Islet precursor cell (in vitro differentiated cells): ENCODE results near the gene RASGRP2.

Experiments
- DNase-seq: peaks from one replicate; pipeline ENCODE4 v3.0.0-alpha.2; 2018

RASGRP2 gene

DNA sequence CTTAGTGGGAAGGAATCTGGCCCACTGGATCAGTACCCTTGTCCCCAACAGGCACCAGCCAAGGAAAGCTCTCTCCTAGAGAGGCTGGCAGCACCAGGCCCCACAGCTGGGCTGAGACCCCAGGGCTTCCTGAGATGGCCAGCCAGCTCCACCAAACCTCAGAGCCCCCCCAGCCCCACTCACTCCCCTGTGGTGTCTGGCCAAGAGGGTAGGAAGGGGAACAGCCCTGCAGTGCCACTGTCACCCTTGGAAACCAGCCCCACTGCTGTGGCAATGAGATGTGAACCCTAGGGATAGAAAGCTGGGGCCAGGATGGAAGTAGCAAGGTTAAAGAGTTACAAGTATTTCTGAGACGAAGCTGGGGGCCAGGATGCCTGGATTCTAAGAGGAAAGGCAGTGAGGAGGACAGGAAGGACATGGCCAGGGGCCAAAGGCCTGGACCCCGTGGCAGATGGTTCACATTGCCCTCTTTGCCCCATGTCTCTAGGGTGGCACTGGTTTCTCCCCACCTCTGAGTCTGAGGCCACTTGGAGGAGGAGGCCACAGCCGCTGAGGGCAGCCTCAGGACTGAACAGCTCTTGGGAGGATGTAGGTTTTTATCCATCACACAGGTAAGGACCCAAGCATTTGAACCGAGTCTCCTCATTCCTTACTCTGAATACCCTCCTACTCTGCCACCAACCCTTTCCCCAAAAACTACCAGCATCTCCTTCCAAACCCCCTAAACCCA, 49.8 kb downstream of the RASGRP2 start:
- DNase-seq: no peak

DNA sequence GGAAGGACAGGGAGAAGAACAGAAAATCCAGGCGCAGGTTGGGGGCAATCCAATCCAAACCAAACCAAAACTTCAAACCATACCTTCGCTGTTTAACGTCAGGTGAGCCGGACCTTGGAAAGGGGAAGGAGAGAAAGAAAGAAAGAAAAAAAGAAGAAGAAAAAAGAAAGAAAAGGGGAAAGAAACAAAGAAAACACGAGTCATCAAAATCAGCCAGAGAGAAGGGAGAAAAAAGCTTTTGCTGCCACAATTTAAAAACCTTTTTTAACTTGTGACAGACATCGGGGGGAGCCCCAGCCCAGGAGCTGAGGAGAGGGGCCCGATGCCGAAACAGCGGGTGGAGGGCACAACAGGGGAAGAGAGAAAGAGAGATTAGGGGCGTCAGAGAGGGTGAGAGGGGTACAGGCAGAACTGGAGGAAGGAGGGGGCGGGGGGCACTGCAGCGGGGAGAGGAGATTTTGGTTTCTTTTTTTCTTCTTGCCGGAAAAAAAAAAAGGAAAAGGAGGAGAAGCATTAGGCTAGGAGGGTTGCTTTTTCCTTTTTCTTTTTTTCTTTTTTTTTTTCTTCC, 51.1 kb downstream of the RASGRP2 start:
- no peak for DNase-seq

DNA sequence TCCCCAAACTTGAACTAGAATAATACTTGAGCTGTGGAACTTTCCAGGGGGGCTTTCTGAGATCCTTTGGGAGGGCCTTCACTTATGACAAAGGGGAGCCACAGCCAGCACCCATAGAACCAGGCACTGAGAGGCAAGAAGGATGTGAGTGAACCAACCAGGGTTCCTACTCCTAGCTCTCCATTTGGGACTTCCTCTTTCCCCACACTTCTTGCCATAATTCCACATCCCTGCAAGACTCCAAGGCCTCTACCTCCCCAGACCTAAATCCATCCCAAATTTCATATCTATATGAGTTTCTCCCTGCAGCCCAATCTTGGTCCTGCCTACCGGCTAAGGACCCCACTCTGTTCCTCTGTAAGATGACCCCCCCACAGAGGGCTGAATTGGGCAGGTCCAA, 52.4 kb downstream of the RASGRP2 start:
- DNase-seq: no peak

DNA sequence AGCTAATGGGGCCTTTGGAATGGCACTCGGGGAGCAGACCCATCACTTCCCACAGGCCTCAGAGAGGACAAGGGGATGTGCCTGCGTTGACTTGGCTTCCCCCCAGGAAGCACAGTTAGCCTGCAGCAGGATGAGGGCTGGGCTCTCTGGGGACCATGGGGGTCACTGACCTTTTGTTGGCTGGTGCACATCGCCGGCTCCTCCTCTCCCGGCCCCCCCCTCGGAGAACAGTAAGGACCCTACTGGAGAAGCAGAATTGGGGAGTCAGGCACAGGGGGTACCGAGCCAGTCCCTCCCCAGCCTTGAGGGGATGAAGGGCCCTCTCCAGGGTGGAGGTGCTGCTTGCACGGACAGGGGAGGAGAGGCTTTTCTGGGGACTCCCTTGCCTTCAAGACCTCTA, 53.7 kb downstream of the RASGRP2 start:
- no peak for DNase-seq

DNA sequence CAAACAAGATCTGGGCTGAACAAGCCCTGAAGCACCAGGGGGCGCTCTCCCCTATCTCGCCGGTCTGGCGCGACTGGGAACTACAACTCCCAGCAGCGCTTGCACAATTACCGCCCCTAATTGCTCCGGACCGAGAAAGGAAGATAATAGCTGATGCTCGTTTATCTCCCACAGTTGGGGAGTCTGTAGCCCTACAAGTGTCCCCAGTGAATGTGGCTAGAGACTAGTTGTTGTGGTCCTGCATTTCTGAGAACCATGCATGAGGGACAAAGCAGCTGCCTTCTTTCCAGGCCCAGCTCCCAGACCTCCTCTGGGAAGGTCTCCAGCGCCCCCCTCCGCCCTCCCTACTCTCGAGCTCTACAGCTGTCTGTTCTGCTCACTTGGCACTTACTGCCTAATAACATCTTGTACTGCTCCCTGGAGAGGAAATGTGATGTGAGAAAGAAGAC, 55.4 kb downstream of the RASGRP2 start:
- DNase-seq: peak; percentile 95

DNA sequence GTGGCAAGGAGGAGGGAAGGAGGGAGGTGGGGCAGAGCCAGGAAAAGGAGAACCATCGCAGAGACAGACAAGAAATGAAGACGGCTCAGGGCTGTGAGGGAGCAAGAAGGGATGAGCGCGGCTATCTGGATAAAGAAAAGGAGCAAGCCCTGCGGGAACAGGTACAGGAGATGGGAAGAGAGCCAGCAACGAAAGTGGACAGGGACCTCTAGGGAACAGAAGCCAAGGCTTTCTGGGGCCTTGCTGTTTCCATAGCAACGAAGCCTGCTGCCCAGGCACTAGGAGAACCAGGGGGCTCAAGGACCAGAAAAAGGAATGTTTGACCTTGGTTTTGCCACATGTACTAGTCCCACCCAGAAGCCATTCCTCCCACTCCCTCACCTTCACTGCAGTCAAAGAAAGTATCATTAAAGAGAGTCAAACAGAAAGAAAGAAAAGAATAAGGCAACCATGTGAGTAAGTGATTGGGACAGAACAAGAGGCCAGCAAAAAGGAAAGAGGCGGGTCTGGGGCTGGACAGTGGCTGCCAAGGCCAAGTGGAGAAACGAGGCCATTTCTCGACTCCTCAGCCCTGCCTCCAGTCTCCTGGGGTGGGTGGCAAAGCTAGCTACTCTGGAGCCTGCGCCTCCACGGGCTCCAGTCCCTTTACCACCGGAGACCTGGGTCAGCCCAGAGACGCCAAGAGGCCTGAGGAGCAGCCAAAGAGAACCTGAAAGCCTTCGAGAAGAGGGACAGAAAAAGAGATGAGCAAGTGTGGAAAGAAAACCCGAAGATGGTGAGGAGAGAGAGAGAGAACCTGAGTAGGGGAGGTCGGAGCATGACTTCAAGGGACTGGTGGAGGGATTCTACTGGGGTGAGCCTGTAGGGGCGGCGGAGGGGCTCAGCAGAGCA, 56.1 kb downstream of the RASGRP2 start:
- DNase-seq: no peak

DNA sequence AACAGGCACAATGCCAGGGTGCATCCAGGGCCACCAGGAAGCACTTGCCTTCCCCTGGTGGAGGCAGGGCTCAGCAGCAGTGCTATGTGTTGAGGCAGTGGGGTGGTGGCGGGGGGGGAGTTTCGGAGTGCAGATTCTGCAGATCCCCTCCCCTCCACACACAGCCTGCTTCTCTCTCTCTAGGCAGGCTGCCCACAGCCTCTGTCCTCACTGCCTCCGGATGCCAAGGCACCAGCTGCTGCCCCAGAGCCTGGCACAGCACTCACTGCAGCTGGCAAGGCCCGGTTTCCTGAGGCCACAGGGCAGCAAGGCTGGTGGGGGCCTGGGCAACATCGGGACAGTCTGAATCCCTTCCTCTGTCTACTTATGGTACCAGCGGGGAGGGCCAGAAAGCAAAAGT, 56.7 kb downstream of the RASGRP2 start:
- no peak for DNase-seq

DNA sequence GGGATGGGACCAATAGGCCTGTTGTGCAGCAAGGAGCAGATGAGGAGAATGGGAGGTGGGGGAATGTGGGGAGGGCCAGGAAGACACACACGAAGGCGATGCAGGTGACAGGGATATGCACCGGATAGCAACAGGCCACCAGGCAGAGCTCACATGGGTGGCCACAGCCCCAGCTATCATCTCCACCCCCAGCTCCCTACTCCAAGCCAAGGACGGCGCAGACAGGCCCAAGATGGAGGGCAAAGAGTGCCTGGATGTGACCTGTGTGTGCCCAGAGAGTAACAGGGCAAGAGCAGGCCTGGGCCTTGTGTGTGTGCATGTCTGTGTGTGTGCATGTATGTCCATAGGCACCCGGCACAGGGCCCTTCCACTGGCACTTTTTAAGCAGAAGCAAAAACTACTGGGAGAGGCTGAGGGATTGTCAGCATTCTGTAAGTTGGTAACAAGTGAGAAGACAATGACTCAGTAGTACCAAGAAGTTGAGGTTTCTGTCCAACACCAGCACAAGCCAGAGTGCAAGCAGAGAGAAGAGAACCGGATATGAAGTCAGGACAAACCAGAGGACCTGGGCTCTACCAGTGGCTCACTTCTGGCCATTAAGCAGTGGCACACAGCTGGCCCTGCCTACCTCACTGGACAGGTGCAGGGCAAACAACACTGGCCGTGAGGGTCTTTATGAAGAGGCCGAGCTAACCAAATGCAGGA, 57.3 kb downstream of the RASGRP2 start:
- DNase-seq: no peak

DNA sequence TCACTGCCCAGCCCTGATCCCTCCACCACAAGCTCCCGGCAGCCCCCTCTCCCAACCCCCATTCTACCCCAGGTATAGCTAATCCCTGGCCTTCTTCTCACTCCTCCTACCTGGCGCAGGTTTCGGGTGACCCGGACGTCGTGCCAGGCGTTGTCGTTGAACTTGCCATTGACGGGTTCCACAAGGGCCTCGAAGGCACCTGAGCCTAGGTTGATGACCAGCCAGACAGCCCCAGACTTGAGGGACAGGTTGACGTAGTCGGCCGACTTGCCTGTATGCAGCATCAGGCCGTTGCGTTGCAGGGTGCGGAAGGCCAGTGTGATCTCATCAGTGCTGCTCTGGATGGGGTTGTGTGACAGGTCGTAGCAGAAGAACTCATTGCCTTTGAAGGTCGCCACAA, 58.4 kb downstream of the RASGRP2 start:
- DNase-seq: no peak

DNA sequence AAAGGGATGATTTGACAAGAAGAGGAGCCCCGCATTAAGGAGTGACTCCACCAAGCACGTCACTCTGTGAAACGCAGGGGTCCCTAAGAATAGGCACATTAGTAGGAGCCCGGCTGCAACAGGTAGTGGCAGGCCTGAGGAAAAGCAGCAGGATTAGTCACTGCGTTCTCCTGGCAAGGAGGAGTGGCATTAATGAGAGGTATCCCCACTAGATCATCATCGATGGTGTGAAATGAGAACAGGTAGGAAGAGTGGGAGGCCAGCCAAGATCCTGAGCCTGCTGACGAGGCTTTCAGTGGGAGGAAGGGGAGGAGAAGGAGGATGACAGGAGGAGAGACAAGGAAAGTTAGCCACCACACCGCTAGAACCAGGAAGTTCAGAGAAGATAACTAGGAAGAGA, 59.6 kb downstream of the RASGRP2 start:
- no peak for DNase-seq

DNA sequence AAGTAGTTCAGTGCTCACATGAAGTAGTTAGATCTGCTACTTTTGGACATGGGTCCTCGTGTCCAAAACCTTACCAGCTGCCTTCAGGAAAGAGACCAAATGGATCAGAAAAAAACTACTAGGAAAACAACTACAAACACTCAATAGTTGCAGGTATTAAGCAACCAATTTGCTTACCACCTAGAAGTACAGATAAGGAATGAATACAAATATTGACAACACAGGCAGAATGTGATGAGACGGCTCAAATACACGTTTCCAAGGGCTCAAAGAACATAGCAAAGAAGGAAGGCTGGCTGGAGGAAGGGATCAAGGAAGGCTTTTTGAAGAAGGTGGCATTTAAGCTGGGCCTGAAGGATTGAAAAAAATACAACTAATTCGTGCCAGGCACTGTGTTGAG, 62.8 kb downstream of the RASGRP2 start:
- DNase-seq: no peak

DNA sequence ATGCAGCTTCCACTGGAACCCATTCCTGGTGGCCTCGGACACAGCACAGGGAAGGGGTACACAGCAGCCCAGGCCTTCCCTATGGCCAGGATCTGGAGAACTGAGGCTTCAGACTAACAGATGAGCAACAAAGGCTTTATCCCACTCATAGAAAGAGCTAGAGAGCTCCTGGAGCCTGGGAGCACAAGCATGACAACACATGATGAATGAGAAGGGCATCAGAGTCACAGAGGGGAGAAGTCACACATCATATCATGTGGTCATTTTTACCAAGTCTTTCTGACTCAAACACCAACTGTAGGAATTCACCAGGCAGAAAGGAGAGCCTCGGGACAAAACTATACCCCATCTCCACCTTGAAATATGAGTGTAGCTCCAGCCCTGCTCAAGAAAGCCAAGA, 64.1 kb downstream of the RASGRP2 start:
- DNase-seq: no peak

DNA sequence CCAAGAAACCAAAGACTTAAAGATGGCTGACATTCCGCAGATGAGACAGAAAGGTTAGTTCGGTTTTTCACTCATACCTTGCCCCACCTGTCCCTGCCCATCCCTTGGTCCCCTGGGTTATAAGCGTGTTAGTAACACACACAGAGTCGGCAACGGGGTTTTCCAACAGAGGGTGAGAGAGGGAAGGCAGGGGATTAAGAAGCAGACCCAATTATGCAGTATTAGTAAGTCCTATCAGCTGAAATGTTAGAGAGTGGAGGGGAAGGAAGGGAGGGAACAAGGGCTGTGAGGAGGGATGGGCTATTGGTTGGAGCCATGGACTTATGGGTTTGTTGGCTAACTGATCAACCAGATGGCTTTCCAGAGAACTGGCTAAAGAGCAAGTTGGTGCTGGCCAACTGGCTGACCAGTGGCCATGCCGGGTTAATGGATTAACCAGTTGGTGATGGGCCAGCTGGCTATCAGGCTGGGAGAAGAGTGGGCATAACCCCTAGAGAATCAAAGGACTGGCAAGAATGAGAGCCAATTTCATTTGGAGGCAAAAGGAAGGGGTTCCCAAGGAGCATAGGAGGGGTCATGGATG, 66.4 kb downstream of the RASGRP2 start:
- DNase-seq: no peak
